SJSA1 (cell line): ENCODE results near the gene CYB5R3. TPM values are rescaled to one million over a fixed set of nuclear protein-coding genes. Genes with fewer than 3 reads are reported as not detected.
"Not testable (repeated sequence)": the region's sequence is repeated elsewhere in the genome, so short reads cannot be mapped to it uniquely, and the experiment has no call there.

Experiments used
- DNase-seq, 2 experiments: peaks; one replicate each; pipeline ENCODE4 v3.0.0-alpha.2; 2015 to 2020; ENCODE audit warnings: low spot score in 2 of 2, low read depth in 1 of 2
- H3K27ac ChIP-seq: fragments of 250-450 bp; sonication (Bioruptor Pico); 2 replicates; pipeline ENCODE4 v1.5.1; 2020; ENCODE audit warnings: mild to moderate bottlenecking, moderate library complexity
- H3K27me3 ChIP-seq: fragments of 250-450 bp; sonication (Bioruptor Pico); replicated peaks from 2 replicates; pipeline ENCODE4 v1.5.1; 2020; ENCODE audit warnings: mild to moderate bottlenecking, moderate library complexity
- H3K36me3 ChIP-seq: fragments of 250-450 bp; sonication (Bioruptor Pico); 2 replicates; pipeline ENCODE4 v1.5.1; 2020; ENCODE audit warnings: mild to moderate bottlenecking
- H3K4me1 ChIP-seq: fragments of 250-450 bp; sonication (Bioruptor Pico); replicated peaks from 2 replicates; pipeline ENCODE4 v1.6.1; 2021; ENCODE audit warnings: mild to moderate bottlenecking
- H3K4me3 ChIP-seq: fragments of 250-450 bp; sonication (Bioruptor Pico); 2 replicates; pipeline ENCODE4 v1.5.1; 2020; ENCODE audit warnings: mild to moderate bottlenecking
- H3K9me3 ChIP-seq: fragments of 250-450 bp; sonication (Bioruptor Pico); replicated peaks from 2 replicates; pipeline ENCODE4 v1.5.1; 2020; ENCODE audit warnings: mild to moderate bottlenecking
- total RNA-seq: library from RNA; depleted of rRNA; stranded (reverse); fragments of >200 nt; shearing (Covaris generic); gene quantifications from 2 replicates; pipeline ENCODE4 v1.2.3, GENCODE V29; 2014

The CYB5R3 gene
- total RNA-seq, 1 experiment from 2014 or later = 149 TPM

DNA sequence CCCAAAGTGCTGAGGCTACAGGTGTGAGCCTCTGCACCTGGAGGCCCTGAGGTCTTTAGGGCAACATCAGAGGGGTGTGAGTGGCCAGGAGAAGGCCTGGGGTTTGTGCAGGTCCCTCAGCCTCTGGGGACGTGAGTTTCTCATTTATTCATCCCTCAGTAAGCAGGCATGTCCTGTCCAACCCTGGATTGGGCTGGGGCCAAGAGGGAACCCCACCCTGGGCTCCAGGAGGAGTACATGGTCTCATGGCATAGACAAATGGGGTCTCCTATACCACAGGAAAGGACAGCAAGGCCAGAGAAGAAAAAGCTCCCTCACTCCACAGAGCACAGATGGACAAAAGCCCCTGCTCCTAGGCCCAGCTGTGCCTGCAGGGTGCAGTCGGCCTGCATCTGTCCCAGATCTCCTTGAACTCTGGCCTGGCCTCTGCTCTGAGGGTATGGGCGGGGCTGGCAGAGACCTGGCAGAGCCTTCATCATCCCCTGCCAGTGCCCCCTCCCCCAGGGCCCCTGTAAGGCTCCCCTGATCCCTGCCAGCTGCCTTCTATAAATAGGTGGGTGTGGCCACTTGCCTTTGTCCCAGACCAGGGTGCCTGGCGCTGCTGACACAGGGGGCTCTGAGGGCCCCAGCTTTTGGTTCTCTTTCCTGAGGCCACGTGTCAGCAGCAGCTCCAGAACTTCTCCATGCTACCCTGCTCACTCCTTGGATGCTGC lies 36.9 kb upstream of the CYB5R3 start:
- Histone ChIP-seq H3K27me3 (no peaks in the 10 kb centered on the region), H3K4me1 (peaks cover 25% of the 10 kb centered on the region), H3K4me3 (no peak overlapping the region), H3K36me3 (0 out of 2 replicates have a peak, but pooled peaks cover 3% of the 10 kb centered on the region), H3K27ac (no peak overlapping the region), H3K9me3 (no peaks in the 10 kb centered on the region)
- DNase-seq = no peak

DNA sequence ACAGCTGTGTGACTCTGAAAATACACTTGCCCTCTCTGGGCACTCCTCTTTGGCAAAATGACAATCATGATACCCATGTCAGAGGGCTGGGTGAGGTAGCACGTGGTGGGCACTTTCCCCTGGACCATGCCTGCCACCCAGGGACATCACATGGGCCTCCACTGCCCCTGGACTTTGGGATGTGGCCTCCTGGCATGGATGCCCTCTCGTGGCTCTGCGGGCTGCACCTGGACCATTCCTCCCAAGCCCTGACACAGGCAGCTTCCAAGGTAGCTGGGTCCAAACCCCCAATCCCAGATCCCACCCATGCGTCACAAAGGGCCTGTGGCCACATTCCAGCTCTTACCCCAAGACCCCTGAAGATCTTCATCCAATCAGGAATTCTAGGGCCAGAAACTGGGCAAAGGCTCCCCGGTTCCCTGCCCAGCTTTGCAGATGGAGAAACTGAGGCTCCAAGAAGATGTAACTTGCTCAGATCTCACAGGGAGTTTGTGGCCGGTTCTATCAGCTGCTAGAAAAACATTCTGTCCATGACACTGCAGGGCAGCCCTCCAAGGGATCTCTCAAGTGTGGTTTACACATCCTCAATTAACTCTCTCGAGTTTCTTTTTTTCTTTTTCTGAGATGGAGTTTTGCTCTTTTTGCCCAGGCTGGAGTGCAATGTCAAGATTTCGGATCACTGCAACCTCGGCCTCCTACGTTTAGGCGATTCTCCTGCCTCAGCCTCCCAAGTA lies 35.4 kb upstream of the CYB5R3 start:
- H3K27me3 ChIP-seq = no peaks in the 10 kb centered on the region
- peaks cover 35% of the 10 kb centered on the region for H3K4me1 ChIP-seq
- no peak for DNase-seq
- no peak overlapping the region for H3K27ac ChIP-seq
- no peaks in the 10 kb centered on the region for H3K9me3 ChIP-seq
- no peak overlapping the region for H3K4me3 ChIP-seq
- no peaks in the 10 kb centered on the region for H3K36me3 ChIP-seq

DNA sequence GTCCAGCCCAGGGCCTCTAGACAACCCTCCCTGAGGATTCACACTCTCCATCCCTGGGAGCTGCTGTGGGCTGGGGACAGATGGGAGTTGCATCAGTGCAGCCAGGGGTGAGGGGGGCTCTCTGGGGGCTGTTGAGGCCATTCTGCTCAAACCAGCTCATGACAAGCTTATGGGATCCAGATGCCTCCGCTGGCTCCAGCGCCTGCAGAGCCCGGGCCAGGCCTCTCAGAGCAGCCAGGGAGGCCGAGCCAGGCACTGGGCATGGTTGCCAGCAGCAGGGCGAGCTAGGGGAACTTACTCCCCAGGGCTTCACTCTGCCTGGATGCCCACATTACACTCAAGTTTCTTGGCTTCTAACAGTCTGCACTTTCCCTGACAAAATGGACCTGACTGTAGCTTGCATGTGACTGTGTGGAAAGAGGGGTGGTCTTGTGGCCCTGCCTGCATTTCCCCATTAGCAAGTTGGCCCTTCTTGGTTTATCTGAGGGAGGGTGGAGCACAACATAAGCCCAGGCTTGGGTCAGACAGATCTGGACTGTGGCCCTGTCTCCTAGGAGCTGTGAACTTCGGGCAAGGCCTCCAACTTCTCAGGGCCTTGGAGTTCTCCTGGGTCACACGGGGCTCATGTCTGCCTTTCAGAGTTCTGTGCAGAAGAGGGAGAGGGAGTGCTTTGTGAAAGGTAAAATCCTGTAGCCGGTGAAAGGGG lies 34.5 kb upstream of the CYB5R3 start:
- peaks cover 33% of the 10 kb centered on the region for H3K4me1 ChIP-seq
- H3K4me3 ChIP-seq = no peak overlapping the region
- H3K27me3 ChIP-seq = no peaks in the 10 kb centered on the region
- no peaks in the 10 kb centered on the region for H3K36me3 ChIP-seq
- peaks cover 3% of the 10 kb centered on the region; the same call in 1 of the 2 replicates for H3K9me3 ChIP-seq
- DNase-seq = no peak
- H3K27ac ChIP-seq = no peak overlapping the region

DNA sequence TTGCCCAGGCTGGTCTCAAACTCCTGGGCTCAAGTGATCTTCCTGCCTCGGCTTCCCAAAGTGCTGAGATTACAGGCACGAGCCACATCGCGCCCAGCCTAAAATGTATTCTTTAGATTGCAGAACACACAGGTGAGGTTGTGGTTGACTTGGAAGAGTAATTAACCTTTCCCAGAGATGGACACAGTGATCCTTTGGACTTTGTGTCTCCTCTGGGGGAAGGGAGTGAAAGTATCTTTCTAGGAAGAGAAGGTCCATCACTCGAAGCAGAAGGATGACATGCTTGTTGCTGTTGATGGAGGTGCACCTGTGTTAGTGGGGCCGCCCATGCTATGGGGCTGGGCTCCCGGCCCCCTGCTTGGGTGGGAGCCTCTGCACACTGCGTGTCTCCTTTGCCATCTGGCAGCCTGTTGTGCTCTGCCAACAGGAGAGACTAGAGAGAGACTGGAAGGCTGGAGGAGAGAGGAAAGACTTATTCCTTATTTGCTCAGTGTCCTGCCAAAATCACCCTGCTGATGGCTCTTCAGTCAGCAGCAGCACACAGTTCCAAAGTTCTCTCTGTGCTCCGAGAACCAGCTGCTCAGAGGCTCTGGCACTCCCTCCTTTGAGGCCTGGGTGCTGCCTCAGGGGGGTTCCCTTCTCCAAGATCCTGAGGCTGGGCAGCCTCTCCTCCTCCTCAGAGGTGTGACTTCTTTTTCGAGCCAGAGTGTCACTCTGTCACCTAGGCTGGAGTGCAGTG lies 33.1 kb upstream of the CYB5R3 start:
- no peak for DNase-seq
- peaks cover 23% of the 10 kb centered on the region for H3K4me1 ChIP-seq
- no peak overlapping the region for H3K4me3 ChIP-seq
- no peak overlapping the region for H3K27ac ChIP-seq
- no peaks in the 10 kb centered on the region for H3K36me3 ChIP-seq
- H3K9me3 ChIP-seq = peaks cover 3% of the 10 kb centered on the region; the same call in 1 of the 2 replicates
- no peaks in the 10 kb centered on the region for H3K27me3 ChIP-seq

DNA sequence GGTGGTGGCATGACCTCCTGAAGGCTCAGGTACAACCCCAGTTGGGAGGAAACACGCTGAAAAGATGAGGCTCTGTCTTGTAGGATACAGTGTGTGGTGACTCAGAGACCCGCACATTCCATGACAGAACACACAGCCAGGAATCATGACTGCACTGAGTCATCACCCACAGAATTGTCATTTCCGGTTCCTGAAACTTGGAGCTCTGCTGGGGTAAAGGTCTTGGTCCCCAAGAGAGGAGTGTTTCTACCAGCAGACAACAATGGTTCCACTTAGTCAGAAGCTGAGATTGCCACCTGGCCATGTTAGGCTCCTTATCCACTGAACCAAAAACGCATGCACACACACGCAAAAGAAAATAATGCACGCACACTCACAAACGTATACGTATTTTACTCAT lies 31.5 kb upstream of the CYB5R3 start:
- no peaks in the 10 kb centered on the region for H3K27me3 ChIP-seq
- H3K4me1 ChIP-seq = peaks cover 10% of the 10 kb centered on the region
- H3K9me3 ChIP-seq = peaks cover 3% of the 10 kb centered on the region; the same call in 1 of the 2 replicates
- peak; percentile 91 for DNase-seq
- H3K27ac ChIP-seq = peak overlapping the region; percentile 61
- no peak overlapping the region for H3K4me3 ChIP-seq
- no peaks in the 10 kb centered on the region for H3K36me3 ChIP-seq

DNA sequence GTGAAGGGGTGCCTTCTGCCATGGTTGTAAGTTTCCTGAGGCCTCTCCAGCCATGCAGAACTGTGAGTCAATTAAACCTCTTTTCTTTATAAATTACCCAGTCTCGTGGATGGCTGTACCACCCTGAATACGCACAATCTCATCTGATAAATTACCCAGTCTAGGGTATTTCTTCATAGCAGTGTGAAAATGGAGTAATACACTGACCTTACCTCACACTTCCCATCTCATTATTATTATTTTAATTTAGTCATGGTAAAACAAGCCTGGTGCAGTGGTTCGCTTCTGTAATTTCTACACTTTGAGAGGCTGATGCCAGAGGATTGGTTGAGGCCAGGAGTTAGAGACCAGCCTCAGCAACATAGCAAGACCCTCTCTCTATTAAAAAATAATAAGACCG lies 30.5 kb upstream of the CYB5R3 start:
- no peak overlapping the region for H3K4me3 ChIP-seq
- H3K27me3 ChIP-seq = no peaks in the 10 kb centered on the region
- no peaks in the 10 kb centered on the region for H3K36me3 ChIP-seq
- no peak overlapping the region for H3K27ac ChIP-seq
- no peak for DNase-seq
- peaks cover 3% of the 10 kb centered on the region; the same call in 1 of the 2 replicates for H3K9me3 ChIP-seq
- H3K4me1 ChIP-seq = peaks cover 10% of the 10 kb centered on the region

DNA sequence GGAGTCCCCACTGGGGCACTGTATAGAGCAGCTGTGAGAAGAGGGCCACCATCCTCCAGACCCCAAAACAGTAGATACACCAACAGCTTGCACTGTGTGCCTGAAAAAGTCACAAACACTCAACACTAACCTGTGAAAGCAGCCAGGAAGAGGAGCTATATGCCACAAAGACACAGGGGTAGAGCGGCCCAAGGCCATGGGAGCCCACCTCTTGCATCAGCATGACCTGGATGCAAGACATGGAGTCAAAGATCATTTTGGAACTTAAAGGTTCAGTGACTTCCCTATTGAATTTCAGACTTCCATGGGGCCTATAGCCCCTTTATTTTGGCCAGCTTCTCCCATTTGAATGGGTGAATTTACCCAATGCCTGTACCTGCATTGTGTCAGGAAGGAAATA lies 29.7 kb upstream of the CYB5R3 start:
- Histone ChIP-seq H3K27ac (no peak overlapping the region), H3K4me1 (peaks cover 10% of the 10 kb centered on the region), H3K27me3 (no peaks in the 10 kb centered on the region), H3K36me3 (no peaks in the 10 kb centered on the region), H3K4me3 (no peak overlapping the region), H3K9me3 (peaks cover 3% of the 10 kb centered on the region; the same call in 1 of the 2 replicates)
- no peak for DNase-seq

DNA sequence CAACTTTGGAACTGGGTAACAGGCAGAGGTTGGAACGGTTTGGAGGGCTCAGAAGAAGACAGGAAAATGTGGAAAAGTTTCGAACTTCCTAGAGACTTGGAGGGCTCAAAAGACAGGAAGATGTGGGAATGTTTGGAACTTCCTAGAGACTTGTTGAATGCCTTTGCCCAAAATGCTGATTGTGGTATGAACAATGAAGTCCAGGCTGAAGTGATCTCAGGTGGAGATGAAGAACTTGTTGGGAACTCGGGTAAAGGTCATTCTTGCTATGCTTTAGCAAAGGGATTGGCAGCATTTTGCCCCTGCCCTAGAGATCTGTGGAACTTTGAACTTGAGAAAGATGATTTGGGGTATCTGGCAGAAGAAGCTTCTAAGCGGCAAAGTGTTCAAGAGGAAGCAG lies 28.7 kb upstream of the CYB5R3 start:
- not testable (repeated sequence) for H3K36me3 ChIP-seq, H3K4me3 ChIP-seq, H3K9me3 ChIP-seq, H3K27me3 ChIP-seq, DNase-seq, H3K27ac ChIP-seq
- H3K4me1 ChIP-seq = peaks cover 10% of the 10 kb centered on the region

DNA sequence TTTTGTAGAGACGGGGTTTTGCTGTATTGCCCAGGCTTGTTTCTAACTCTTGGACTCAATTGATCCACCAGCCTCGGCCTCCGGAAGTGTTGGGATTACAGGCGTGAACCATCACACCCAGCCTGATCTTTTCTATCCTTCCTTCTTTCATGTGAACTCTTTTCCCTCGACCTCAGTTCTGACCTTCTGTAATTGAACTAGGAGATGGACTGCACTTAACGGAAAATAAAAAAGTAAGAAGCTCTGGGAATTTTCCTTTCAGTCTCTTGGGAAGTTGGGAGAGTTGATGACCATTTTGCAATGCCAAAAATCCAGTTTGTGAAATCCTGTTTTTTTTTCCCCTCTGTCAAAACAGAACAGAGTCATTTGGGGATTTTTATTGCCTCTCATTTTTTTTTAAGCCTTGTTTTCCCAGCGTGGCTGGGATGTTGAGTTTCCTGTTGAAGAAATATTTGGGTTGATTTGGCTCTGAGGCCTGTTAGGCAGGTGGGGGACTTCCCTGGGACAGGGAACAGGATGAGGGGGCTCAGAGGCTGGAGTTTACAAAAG lies 26.9 kb upstream of the CYB5R3 start:
- H3K27me3 ChIP-seq = no peaks in the 10 kb centered on the region
- no peak overlapping the region for H3K27ac ChIP-seq
- no peaks in the 10 kb centered on the region for H3K36me3 ChIP-seq
- DNase-seq = no peak
- H3K4me1 ChIP-seq = peaks cover 16% of the 10 kb centered on the region
- H3K4me3 ChIP-seq = no peak overlapping the region
- peaks cover 3% of the 10 kb centered on the region; the same call in 1 of the 2 replicates for H3K9me3 ChIP-seq

DNA sequence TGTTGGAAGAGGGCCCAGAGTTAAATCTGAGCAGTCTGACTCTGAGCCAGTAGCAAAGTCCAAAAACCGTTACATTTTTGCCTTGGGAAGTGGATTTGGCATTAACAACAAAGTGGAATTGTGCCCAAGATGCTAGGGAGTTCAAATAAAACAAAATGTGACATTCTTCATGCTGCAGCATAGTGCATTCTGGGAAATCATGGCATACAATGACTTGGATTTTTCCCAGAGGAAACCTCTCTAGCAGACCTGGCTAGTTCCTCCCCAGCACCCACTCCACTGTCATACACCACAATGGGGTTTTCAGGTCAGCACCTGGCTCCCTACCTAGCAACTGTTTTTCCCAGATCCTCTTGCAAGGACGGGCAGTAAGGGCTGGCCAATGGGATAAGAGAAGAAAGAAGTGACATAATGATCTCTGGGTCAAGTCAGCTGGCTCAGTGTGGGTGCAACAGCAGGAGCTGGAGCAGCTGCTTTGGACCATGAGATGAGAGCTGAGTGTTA lies 24.8 kb upstream of the CYB5R3 start:
- Histone ChIP-seq H3K9me3 (no peaks in the 10 kb centered on the region; the same call in 1 of the 2 replicates), H3K4me3 (no peak overlapping the region), H3K36me3 (no peaks in the 10 kb centered on the region), H3K27me3 (no peaks in the 10 kb centered on the region), H3K27ac (no peak overlapping the region), H3K4me1 (peaks cover 17% of the 10 kb centered on the region)
- DNase-seq = no peak

DNA sequence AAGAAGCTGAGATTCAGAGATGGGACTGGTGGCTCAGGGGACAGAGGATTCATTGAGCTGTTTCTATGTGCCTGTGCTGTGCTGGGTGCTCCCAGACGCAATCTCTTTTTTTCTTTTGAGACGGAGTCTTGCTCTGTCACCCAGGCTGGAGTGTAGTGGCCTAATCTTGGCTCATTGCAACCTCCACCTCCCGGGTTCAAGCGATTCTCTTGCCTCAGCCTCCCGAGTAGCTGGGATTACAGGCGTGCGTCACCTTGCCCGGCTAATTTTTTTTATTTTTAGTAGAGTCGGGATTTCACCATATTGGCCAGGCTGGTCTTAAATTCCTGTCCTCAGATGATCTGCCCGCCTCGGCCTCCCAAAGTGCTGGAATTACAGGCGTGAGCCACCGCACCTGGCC lies 23.9 kb upstream of the CYB5R3 start:
- H3K4me3 ChIP-seq, H3K27me3 ChIP-seq, H3K27ac ChIP-seq, H3K9me3 ChIP-seq, DNase-seq, H3K36me3 ChIP-seq: not testable (repeated sequence)
- peaks cover 17% of the 10 kb centered on the region for H3K4me1 ChIP-seq

DNA sequence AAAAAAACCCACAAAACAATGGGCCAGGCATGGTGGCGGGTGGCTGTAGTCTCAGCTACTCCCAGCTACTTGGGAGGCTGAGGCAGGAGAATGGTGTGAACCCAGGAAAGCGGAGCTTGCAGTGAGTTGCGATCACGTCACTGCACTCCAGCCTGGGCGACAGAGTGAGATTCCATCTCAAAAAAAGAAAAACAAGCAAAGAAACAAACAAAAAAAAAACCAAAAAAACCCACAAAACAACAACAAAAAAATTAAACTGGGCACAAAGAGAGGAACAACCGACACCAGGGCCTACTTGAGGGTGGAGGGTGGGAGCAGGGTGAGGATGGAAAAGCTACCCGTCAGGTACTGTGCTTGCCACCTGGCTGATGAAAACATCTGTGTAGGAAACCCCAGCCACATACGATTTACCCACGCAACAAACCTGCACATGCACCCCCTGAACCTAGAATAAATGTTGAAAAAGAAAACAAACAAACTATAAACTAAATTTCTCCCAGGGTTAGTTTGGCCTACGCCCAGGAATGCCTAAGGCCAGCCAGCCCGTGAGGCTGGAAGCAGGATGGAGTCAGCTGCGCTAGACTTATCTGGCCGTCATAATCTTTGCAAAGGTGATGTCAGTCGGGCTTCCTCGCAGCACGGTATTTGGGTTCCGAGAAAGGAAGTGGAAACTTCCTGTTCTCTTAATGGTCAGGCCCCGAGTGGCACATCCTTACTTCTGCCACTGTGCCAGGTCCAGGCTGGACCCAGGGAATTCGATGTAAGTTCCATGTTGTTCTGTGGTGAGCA lies 21.9 kb upstream of the CYB5R3 start:
- Histone ChIP-seq H3K9me3 (no peaks in the 10 kb centered on the region), H3K27ac (0 out of 2 replicates have a peak overlapping the region, but pooled peaks have one; percentile 4), H3K36me3 (no peaks in the 10 kb centered on the region), H3K4me3 (no peak overlapping the region), H3K4me1 (peaks cover 22% of the 10 kb centered on the region), H3K27me3 (no peaks in the 10 kb centered on the region)
- DNase-seq = peak in 1 of 2 experiments; percentile 64
